ENCODE results near the gene DHX8. TPM values are rescaled to one million over a fixed set of nuclear protein-coding genes. Genes with fewer than 3 reads are reported as not detected.

DHX8 gene
- total and polyA plus RNA-seq, 2 of the 8 experiments (the other 6 are each of a cell fraction or from before 2014, with no cell fraction given): 30.5 to 59.4 TPM

DNA sequence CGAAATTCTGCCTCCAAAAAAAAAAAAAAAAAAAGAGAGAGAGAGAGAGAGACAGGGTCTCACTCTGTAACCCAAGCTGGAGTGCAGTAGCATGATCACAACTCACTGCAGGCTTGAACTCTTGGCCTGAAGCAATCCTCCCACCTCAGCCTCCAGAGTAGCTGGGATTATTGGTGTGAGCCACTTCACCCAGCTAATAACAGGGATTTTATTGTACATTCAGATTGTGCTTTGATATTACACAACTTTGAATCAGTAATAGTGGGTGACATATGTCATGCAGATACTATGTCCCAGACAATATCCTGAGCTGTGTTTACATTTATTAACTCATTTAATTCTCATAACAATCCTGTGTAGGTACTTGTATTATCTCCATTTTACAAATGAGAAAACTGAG is 19.7 kb upstream of the DHX8 start:
- POLR2A ChIA-PET (ENCODE audit: partially characterized antibody): no interaction called here
- H3K9ac ChIP-seq (replicated peaks in 1 of 4; ENCODE audit: extremely low read depth in 1 of 4, low read depth in 3 of 4, low read length in 3 of 4): no peak overlapping the region
- no peaks in the 10 kb centered on the region for H3K79me1 ChIP-seq (ENCODE audit: low read depth, low read length)
- no peaks in the 10 kb centered on the region for H3K9me3 ChIP-seq (ENCODE audit: insufficient read depth in 2 of 2, low read depth in 1 of 2, low read length in 1 of 2)
- H2BK12ac ChIP-seq (ENCODE audit: low read depth, low read length): no peak overlapping the region
- H2BK20ac ChIP-seq (ENCODE audit: low read length): no peak overlapping the region
- H3K79me2 ChIP-seq (ENCODE audit: control insufficient read depth in 1 of 2, insufficient read depth in 2 of 2, low read length in 2 of 2): no peaks in the 10 kb centered on the region
- DNase-seq (ENCODE audit: low read depth in 1 of 2, low spot score in 2 of 2) (no peak), FAIRE-seq (no peak)
- no peak overlapping the region for H4K91ac ChIP-seq (replicated peaks; ENCODE audit: insufficient read length, low read length)
- no peak overlapping the region for H2AK5ac ChIP-seq (ENCODE audit: low read depth, low read length)
- no peaks in the 10 kb centered on the region for H3K27me3 ChIP-seq (replicated peaks in 1 of 4; ENCODE audit: control insufficient read depth in 3 of 4, extremely low read depth in 1 of 4, insufficient read depth in 3 of 4, low read length in 3 of 4)
- H4K5ac ChIP-seq (ENCODE audit: insufficient read length, low read depth, low read length): no peak overlapping the region
- no peak overlapping the region for H2BK15ac ChIP-seq (ENCODE audit: low read length)
- H2BK120ac ChIP-seq (replicated peaks; ENCODE audit: low read depth, low read length): no peak overlapping the region
- no peaks in the 10 kb centered on the region for H3K4me1 ChIP-seq (replicated peaks in 1 of 4; ENCODE audit: control insufficient read depth in 3 of 4, insufficient read depth in 4 of 4, low read length in 3 of 4)
- no peak overlapping the region for H3K23ac ChIP-seq (ENCODE audit: insufficient read length)
- CTCF ChIA-PET (ENCODE audit: partially characterized antibody): interaction anchor here (0.6 to 1.8 kb wide), 4 partner anchors 13 to 74 kb away, joined by 3 to 8 read pairs (median 5); partner anchors contain the start of gene DHX8
- no peaks in the 10 kb centered on the region for H3K36me3 ChIP-seq (ENCODE audit: control insufficient read depth in 2 of 4, insufficient read depth in 4 of 4, low read length in 3 of 4)
- no peak overlapping the region for H3K14ac ChIP-seq (ENCODE audit: insufficient read length)
- no peak overlapping the region for H3K56ac ChIP-seq (replicated peaks; ENCODE audit: insufficient read length, low read depth, low read length)
- H3K4me3 ChIP-seq (ENCODE audit: extremely low read depth in 1 of 4, insufficient read depth in 2 of 4, low read depth in 3 of 4, low read length in 4 of 4): no peak overlapping the region
- no peak overlapping the region for H3K27ac ChIP-seq (ENCODE audit: low read depth, low read length)
- no peak overlapping the region for H2BK5ac ChIP-seq (ENCODE audit: low read depth, low read length)
- H3K18ac ChIP-seq (ENCODE audit: extremely low read depth, low read length): no peak overlapping the region
- TF ChIP-seq EZH2 (IDR thresholded peaks at IDR 0.05; ENCODE audit: low read depth, low read length, severe bottlenecking) (no peak), POU5F1 (IDR thresholded peaks at IDR 0.05; ENCODE audit: low read depth, low read length) (no peak), KDM4A (IDR thresholded peaks at IDR 0.05; ENCODE audit: low read depth, low read length, severe bottlenecking) (no peak), RXRA (IDR thresholded peaks at IDR 0.05; ENCODE audit: insufficient read depth, low read depth, low read length) (no peak), SIRT6 (IDR thresholded peaks at IDR 0.05; ENCODE audit: low read length) (no peak), ZNF274 (IDR thresholded peaks at IDR 0.05; ENCODE audit: borderline replicate concordance, extremely low read depth, low read length) (no peak), ASH2L (IDR thresholded peaks at IDR 0.05; ENCODE audit: low read length) (no peak), POLR2A (IDR thresholded peaks at IDR 0.05; ENCODE audit: control extremely low read depth in 1 of 2, low read depth in 2 of 2, low read length in 2 of 2) (no peak), FOSL1 (IDR thresholded peaks at IDR 0.05; ENCODE audit: insufficient read depth, low read depth, low read length) (no peak), EP300 (IDR thresholded peaks at IDR 0.05; ENCODE audit: borderline replicate concordance in 1 of 2, low read depth in 2 of 2, low read length in 2 of 2) (no peak), SIN3A (conservative IDR thresholded peaks at IDR 0.05 in 1 of 2, IDR thresholded peaks at IDR 0.05 in 1 of 2; ENCODE audit: low read depth in 1 of 2, low read length in 2 of 2) (no peak)
- H2AFZ ChIP-seq (ENCODE audit: low read length): no peak overlapping the region
- no peaks in the 10 kb centered on the region for H4K20me1 ChIP-seq (replicated peaks in 1 of 2; ENCODE audit: control insufficient read depth in 1 of 2, insufficient read depth in 2 of 2, low read length in 2 of 2)
- H3K4me2 ChIP-seq (ENCODE audit: insufficient read depth in 1 of 2, low read depth in 2 of 2, low read length in 2 of 2): no peak overlapping the region
- H3K4ac ChIP-seq (replicated peaks; ENCODE audit: insufficient read length, low read depth, low read length): no peak overlapping the region
- no peaks in the 10 kb centered on the region for H3K23me2 ChIP-seq (ENCODE audit: low read depth, low read length)
- H4K8ac ChIP-seq (ENCODE audit: extremely low read depth, insufficient read depth, low read length): no peak overlapping the region
- no CpG with 5 or more reads among the region's 1 CpG for WGBS, 2 experiments (ENCODE audit: extremely low coverage in 1 of 2, insufficient coverage in 1 of 2, insufficient read length in 1 of 2, insufficient replicate concordance in 2 of 2, low coverage in 1 of 2, low lambda C conversion rate in 2 of 2, missing lambda C conversion rate in 1 of 2)

Measured in H1 (cell line).